Caco-2 (cell line): ENCODE results near the gene HOXD12. TPM values are rescaled to one million over a fixed set of nuclear protein-coding genes. Genes with fewer than 3 reads are reported as not detected.

Source experiments
- BruUV-seq: library from RNA; stranded (reverse); fragments of 400-500 nt; replicated peaks from 2 replicates; lab custom pipeline; 2021; lab: Mats Ljungman, UMichigan
- CTCF ChIA-PET: fragments of 300-600 bp; sonication (Branson Sonifier 250); formaldehyde crosslinking; loops from one replicate; lab custom pipeline; 2022; ENCODE audit warnings: antibody characterized with exemption; lab: Charles Lee
- POLR2A ChIA-PET: fragments of 300-600 bp; sonication (Branson Sonifier 250); formaldehyde crosslinking; loops from one replicate; lab custom pipeline; 2022; ENCODE audit warnings: antibody characterized with exemption; lab: Charles Lee
- DNase-seq, 2 experiments: peaks; one replicate each; pipeline versions ENCODE4 v3.0.0 to v3.0.0-alpha.2; 2020 to 2022
- H3K27me3 ChIP-seq: replicated peaks from 2 replicates; pipeline ENCODE4 v1.6.0; 2011; ENCODE audit warnings: low read length; ENCODE audit not compliant: control insufficient read depth, insufficient read depth
- H3K36me3 ChIP-seq: 2 replicates; pipeline ENCODE4 v1.5.1; 2011; ENCODE audit warnings: low read length; ENCODE audit not compliant: control insufficient read depth, insufficient read depth
- H3K4me1 ChIP-seq: fragments of 250-450 bp; sonication (Bioruptor Pico); 2 replicates; pipeline ENCODE4 v1.5.1; 2020; ENCODE audit warnings: mild to moderate bottlenecking
- H3K4me3 ChIP-seq: 2 replicates; pipeline ENCODE4 v1.5.1; 2011; ENCODE audit warnings: low read depth, mild to moderate bottlenecking, control low read depth, low read length
- H3K9me3 ChIP-seq: fragments of 250-450 bp; sonication (Bioruptor Pico); 2 replicates; pipeline ENCODE4 v1.5.1; 2020; ENCODE audit warnings: mild to moderate bottlenecking, moderate library complexity
- H3K27ac Mint-ChIP-seq: one replicate; pipeline ENCODE4 v1.8.0; 2022; ENCODE audit warnings: mixed read lengths; ENCODE audit not compliant: unreplicated experiment
- H3K27me3 Mint-ChIP-seq: one replicate; pipeline ENCODE4 v1.8.0; 2022; ENCODE audit warnings: mixed read lengths; ENCODE audit not compliant: insufficient read depth, unreplicated experiment
- H3K36me3 Mint-ChIP-seq: one replicate; pipeline ENCODE4 v1.8.0; 2022; ENCODE audit warnings: mild to moderate bottlenecking, mixed read lengths; ENCODE audit not compliant: insufficient read depth, unreplicated experiment
- H3K4me1 Mint-ChIP-seq: one replicate; pipeline ENCODE4 v1.8.0; 2022; ENCODE audit warnings: low read depth, mixed read lengths; ENCODE audit not compliant: unreplicated experiment
- H3K4me3 Mint-ChIP-seq: one replicate; pipeline ENCODE4 v1.8.0; 2022; ENCODE audit warnings: mild to moderate bottlenecking, moderate library complexity, mixed read lengths; ENCODE audit not compliant: unreplicated experiment
- H3K9me3 Mint-ChIP-seq: one replicate; pipeline ENCODE4 v1.8.0; 2022; ENCODE audit warnings: mixed read lengths; ENCODE audit not compliant: unreplicated experiment
- intact Hi-C: fragments of 100-400 bp; cut with micrococcal nuclease; formaldehyde crosslinking; loops from one replicate; pipeline ENCODE4 v1.10.0; 2022; ENCODE audit not compliant: unreplicated experiment
- total RNA-seq: library from RNA; stranded (reverse); gene quantifications from 2 replicates; pipeline ENCODE4 v1.2.3, GENCODE V29; 2022
- TF ChIP-seq, protein P1 (sequence below), 2 experiments: fragments of 200-600 bp in 1 of 2; IDR thresholded peaks; 1 replicate in 1 of 2; 2 replicates in 1 of 2; pipeline versions ENCODE4 v1.5.1 to v1.8.0; 2011 to 2022; ENCODE audit warnings: antibody characterized with exemption in 1 of 2, control low read depth in 1 of 2, inconsistent platforms in 1 of 2, low read depth in 1 of 2, low read length in 1 of 2, mild to moderate bottlenecking in 1 of 2, moderate library complexity in 1 of 2; ENCODE audit not compliant: insufficient read depth in 1 of 2, severe bottlenecking in 1 of 2, unreplicated experiment in 1 of 2

Gene HOXD12
- total RNA-seq, 1 experiment from 2014 or later, result not detected

DNA sequence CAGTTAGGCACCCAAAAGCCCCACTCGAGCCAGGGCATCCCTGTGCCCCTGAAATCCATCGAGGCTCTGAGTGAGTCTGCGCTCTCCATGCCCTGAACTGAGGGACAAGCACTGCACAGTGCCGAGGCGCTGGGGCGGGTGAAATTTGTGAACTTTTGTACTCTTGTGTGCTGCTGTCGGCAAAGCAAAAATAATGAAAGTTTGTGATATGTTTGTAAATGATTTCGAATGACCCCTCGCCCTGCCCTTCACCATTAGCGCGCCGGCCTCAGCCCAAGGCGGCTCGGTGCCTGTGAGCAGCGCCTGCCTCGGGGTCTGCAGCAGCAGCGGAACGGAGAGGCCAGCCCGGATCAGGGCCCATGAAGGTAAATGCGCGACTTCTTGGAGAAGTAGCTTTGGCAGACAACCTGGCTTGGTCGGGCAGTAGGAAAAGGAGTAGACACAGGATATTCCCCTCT, 49.9 kb downstream of the HOXD12 start:
- H3K4me3 ChIP-seq, result no peak overlapping the region
- no peaks in the 10 kb centered on the region for H3K36me3 ChIP-seq
- DNase-seq, result no peak
- intact Hi-C loops, result no loop called here
- H3K4me1 ChIP-seq, result no peaks in the 10 kb centered on the region
- Mint-ChIP-seq H3K27me3 (peaks cover 8% of the 10 kb centered on the region), H3K36me3 (no peaks in the 10 kb centered on the region), H3K4me3 (no peak overlapping the region), H3K4me1 (no peaks in the 10 kb centered on the region), H3K27ac (no peak overlapping the region), H3K9me3 (no peaks in the 10 kb centered on the region)
- H3K9me3 ChIP-seq, result no peaks in the 10 kb centered on the region
- ChIA-PET POLR2A (no interaction called here), CTCF (no interaction called here)
- no TSS peak for BruUV-seq
- TF ChIP-seq, protein P1, sequence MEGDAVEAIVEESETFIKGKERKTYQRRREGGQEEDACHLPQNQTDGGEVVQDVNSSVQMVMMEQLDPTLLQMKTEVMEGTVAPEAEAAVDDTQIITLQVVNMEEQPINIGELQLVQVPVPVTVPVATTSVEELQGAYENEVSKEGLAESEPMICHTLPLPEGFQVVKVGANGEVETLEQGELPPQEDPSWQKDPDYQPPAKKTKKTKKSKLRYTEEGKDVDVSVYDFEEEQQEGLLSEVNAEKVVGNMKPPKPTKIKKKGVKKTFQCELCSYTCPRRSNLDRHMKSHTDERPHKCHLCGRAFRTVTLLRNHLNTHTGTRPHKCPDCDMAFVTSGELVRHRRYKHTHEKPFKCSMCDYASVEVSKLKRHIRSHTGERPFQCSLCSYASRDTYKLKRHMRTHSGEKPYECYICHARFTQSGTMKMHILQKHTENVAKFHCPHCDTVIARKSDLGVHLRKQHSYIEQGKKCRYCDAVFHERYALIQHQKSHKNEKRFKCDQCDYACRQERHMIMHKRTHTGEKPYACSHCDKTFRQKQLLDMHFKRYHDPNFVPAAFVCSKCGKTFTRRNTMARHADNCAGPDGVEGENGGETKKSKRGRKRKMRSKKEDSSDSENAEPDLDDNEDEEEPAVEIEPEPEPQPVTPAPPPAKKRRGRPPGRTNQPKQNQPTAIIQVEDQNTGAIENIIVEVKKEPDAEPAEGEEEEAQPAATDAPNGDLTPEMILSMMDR (IDR thresholded peaks at IDR 0.05; ENCODE audit: insufficient read depth in 1 of 2, low read depth in 1 of 2, low read length in 1 of 2, severe bottlenecking in 1 of 2, unreplicated experiment in 1 of 2), result no peak
- 0 out of 2 replicates have a peak, but pooled peaks cover 1% of the 10 kb centered on the region for H3K27me3 ChIP-seq

DNA sequence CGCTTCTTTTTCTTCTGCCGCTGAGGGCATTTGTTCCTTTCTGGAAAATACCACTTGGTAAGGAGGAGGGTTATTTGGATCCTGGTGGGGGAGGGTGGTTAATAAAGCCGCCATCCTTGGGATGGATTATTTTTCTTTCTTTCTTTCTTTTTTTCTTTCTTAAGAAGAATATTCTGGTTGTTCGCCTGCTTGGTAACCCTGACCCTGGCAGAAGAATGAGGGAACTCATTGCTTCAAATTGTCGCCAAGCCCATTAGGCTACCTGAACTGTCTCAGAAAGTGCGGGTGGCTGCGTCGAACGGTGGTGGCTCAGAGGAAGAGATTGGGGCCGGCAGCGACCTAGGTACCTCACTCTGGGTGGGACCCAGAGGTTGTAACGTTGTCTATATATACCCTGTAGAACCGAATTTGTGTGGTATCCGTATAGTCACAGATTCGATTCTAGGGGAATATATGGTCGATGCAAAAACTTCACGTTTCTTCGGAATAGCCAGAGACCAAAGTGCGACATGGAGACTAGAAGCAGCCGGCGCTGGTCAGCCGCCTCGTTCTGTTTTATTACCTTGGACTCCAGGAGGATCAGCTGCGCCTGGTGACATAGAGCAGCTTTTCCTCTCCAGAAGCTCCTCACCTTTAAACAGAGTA, 50.5 kb downstream of the HOXD12 start:
- Mint-ChIP-seq H3K27ac (no peak overlapping the region), H3K4me1 (no peaks in the 10 kb centered on the region), H3K4me3 (no peak overlapping the region), H3K9me3 (no peaks in the 10 kb centered on the region), H3K27me3 (peaks cover 4% of the 10 kb centered on the region), H3K36me3 (no peaks in the 10 kb centered on the region)
- no peak for DNase-seq
- POLR2A ChIA-PET, result no interaction called here
- BruUV-seq, result no TSS peak
- 0 out of 2 replicates have a peak, but pooled peaks cover 1% of the 10 kb centered on the region for H3K27me3 ChIP-seq
- TF ChIP-seq, protein P1 (IDR thresholded peaks at IDR 0.05; ENCODE audit: insufficient read depth in 1 of 2, low read depth in 1 of 2, low read length in 1 of 2, severe bottlenecking in 1 of 2, unreplicated experiment in 1 of 2), result no peak
- no peaks in the 10 kb centered on the region for H3K9me3 ChIP-seq
- intact Hi-C loops, result no loop called here
- CTCF ChIA-PET, result no interaction called here
- no peak overlapping the region for H3K4me3 ChIP-seq
- H3K36me3 ChIP-seq, result no peaks in the 10 kb centered on the region
- H3K4me1 ChIP-seq, result no peaks in the 10 kb centered on the region

DNA sequence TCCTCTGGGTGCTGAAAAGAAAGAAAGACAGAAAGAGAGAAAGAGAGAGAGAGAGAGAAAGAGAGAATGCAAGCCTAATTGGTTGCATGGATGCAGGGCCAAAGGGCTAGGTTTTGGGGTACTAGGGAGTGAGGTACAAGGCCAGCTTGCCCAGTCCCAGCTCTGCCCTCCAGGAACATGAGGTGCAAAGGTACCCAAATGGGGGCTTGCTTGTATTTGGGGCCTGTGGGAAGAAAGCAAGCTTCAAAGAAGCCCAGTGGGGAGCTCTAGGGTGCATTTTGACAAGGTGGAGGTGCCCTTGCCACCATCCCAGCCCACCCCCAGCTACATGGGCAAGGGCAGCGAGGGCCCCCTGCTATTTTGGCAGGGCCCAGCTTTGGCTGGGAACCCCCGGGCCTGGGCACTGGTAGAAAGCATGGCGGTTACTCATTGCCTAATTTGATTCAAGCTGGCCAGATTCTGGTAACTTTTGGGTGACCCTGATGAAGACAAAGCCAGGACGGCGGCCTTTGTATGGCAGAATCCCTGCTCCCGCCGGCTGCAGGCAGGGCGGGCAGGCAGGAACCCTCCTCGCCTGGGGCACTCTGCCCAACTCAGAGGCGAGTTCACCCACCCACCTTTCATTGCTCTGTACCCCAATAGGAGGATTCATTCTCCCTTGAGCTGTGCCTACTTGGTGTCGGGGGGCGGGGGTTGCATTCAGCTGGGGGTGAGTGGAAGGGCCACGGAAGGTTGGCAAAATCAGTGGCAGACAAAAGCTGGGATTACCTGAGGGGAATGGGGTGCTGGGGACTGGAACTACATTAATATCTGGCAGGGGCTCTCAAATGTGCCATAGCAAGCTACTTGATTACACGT, 51.2 kb downstream of the HOXD12 start:
- no peak overlapping the region for H3K4me3 ChIP-seq
- Mint-ChIP-seq H3K9me3 (no peaks in the 10 kb centered on the region), H3K27ac (no peak overlapping the region), H3K4me1 (no peaks in the 10 kb centered on the region), H3K36me3 (no peaks in the 10 kb centered on the region), H3K27me3 (peaks cover 10% of the 10 kb centered on the region), H3K4me3 (no peak overlapping the region)
- no peak for DNase-seq
- TF ChIP-seq, protein P1 (IDR thresholded peaks at IDR 0.05; ENCODE audit: insufficient read depth in 1 of 2, low read depth in 1 of 2, low read length in 1 of 2, severe bottlenecking in 1 of 2, unreplicated experiment in 1 of 2), result no peak
- BruUV-seq, result no TSS peak
- no peaks in the 10 kb centered on the region; the same call in 1 of the 2 replicates for H3K27me3 ChIP-seq
- H3K9me3 ChIP-seq, result no peaks in the 10 kb centered on the region
- intact Hi-C loops, result no loop called here
- H3K4me1 ChIP-seq, result no peaks in the 10 kb centered on the region
- H3K36me3 ChIP-seq, result no peaks in the 10 kb centered on the region
- ChIA-PET CTCF (no interaction called here), POLR2A (no interaction called here)
